Ishikawa (cell line): ENCODE data around the gene CTTN.

Source experiments
- CEBPB ChIP-seq: IDR thresholded peaks from 2 replicates; pipeline ENCODE4 v1.6.1; 2012
- CREB1 ChIP-seq: IDR thresholded peaks from 2 replicates; pipeline ENCODE4 v1.6.1; 2012; ENCODE audit warnings: low read depth
- EGR1 ChIP-seq: IDR thresholded peaks from 2 replicates; pipeline ENCODE4 v1.6.1; 2012
- EP300 ChIP-seq: IDR thresholded peaks from 2 replicates; pipeline ENCODE4 v1.6.1; 2012; ENCODE audit warnings: borderline replicate concordance
- FOXM1 ChIP-seq: IDR thresholded peaks from 2 replicates; pipeline ENCODE4 v1.6.1; 2012; ENCODE audit warnings: low read depth, borderline replicate concordance
- MAX ChIP-seq: IDR thresholded peaks from 2 replicates; pipeline ENCODE4 v1.6.1; 2012
- NFIC ChIP-seq: IDR thresholded peaks from 2 replicates; pipeline ENCODE4 v1.6.1; 2012
- RAD21 ChIP-seq: IDR thresholded peaks from 2 replicates; pipeline ENCODE4 v1.6.1; 2012; ENCODE audit warnings: low read depth
- TAF1 ChIP-seq: IDR thresholded peaks from 2 replicates; pipeline ENCODE4 v1.6.1; 2012; ENCODE audit warnings: low read depth, mild to moderate bottlenecking
- TCF12 ChIP-seq: IDR thresholded peaks from 2 replicates; pipeline ENCODE4 v1.6.1; 2012; ENCODE audit warnings: low read depth
- TEAD4 ChIP-seq: IDR thresholded peaks from 2 replicates; pipeline ENCODE4 v1.6.1; 2012
- USF1 ChIP-seq: IDR thresholded peaks from 2 replicates; pipeline ENCODE4 v1.6.1; 2012
- YY1 ChIP-seq: IDR thresholded peaks from 2 replicates; pipeline ENCODE4 v1.6.1; 2012; ENCODE audit warnings: low read depth
- ZBTB7A ChIP-seq: IDR thresholded peaks from 2 replicates; pipeline ENCODE4 v1.6.1; 2012; ENCODE audit warnings: low read depth
- TF ChIP-seq, protein P1 (sequence below): IDR thresholded peaks from 2 replicates; pipeline ENCODE4 v1.6.1; 2012; ENCODE audit warnings: low read depth, mild to moderate bottlenecking

The CTTN gene

GRCh38 chr11:70410276-70411205, 12.2 kb downstream of the CTTN start:
- TF ChIP-seq EGR1 (no peak), EP300 (no peak), TAF1 (no peak), NFIC (no peak), RAD21 (no peak), ZBTB7A (no peak), TEAD4 (no peak), CEBPB (no peak), FOXM1 (no peak), USF1 (no peak)

GRCh38 chr11:70411713-70412452, 13.6 kb downstream of the CTTN start:
- no peak for TF ChIP-seq CREB1

- TF ChIP-seq RAD21 (no peak), CEBPB (no peak), USF1 (no peak), TAF1 (no peak), YY1 (no peak), EP300 (no peak), FOXM1 (no peak), CREB1 (no peak), MAX (no peak)
- TF ChIP-seq, protein P1, sequence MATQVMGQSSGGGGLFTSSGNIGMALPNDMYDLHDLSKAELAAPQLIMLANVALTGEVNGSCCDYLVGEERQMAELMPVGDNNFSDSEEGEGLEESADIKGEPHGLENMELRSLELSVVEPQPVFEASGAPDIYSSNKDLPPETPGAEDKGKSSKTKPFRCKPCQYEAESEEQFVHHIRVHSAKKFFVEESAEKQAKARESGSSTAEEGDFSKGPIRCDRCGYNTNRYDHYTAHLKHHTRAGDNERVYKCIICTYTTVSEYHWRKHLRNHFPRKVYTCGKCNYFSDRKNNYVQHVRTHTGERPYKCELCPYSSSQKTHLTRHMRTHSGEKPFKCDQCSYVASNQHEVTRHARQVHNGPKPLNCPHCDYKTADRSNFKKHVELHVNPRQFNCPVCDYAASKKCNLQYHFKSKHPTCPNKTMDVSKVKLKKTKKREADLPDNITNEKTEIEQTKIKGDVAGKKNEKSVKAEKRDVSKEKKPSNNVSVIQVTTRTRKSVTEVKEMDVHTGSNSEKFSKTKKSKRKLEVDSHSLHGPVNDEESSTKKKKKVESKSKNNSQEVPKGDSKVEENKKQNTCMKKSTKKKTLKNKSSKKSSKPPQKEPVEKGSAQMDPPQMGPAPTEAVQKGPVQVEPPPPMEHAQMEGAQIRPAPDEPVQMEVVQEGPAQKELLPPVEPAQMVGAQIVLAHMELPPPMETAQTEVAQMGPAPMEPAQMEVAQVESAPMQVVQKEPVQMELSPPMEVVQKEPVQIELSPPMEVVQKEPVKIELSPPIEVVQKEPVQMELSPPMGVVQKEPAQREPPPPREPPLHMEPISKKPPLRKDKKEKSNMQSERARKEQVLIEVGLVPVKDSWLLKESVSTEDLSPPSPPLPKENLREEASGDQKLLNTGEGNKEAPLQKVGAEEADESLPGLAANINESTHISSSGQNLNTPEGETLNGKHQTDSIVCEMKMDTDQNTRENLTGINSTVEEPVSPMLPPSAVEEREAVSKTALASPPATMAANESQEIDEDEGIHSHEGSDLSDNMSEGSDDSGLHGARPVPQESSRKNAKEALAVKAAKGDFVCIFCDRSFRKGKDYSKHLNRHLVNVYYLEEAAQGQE = no peak
Observed at GRCh38 chr11:70413151-70413550, 14.8 kb downstream of the CTTN start.

GRCh38 chr11:70414341-70415100, 16.2 kb downstream of the CTTN start:
- TF ChIP-seq USF1 = no peak
- TF ChIP-seq YY1 = no peak
- TF ChIP-seq ZBTB7A = no peak
- TF ChIP-seq TCF12 = no peak
- TF ChIP-seq CEBPB = no peak
- TF ChIP-seq NFIC = no peak
- TF ChIP-seq RAD21 = no peak
- no peak for TF ChIP-seq MAX
- no peak for TF ChIP-seq TAF1
- no peak for TF ChIP-seq CREB1
- no peak for TF ChIP-seq TEAD4
- no peak for TF ChIP-seq FOXM1
- TF ChIP-seq EP300 = no peak
- TF ChIP-seq, protein P1 = no peak

DNA sequence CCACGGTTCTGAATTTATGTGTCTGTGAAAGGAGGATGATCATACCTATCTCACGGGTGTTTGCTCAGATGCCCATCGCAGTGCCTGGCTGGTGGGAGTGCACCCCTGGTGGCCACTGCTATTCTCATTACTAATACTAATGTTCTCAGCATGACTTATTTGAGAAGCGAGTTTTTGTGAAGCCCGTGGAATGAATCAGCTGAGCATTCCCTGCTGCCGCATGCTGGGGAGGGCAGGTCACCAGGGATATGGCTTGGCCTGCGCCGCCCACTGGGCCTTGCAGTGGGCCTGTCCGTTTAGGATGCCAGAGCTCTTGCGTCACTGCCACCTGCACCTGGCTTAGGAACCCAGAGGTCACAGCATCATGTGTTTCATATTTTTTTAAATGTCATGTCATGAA, 16.9 kb downstream of the CTTN start:
- TF ChIP-seq FOXM1 (no peak), TEAD4 (no peak), NFIC (no peak)
- TF ChIP-seq, protein P1 = no peak
